Osteocyte (in vitro differentiated cells): ENCODE measurements around the gene USH1G. TPM values are rescaled to one million over a fixed set of nuclear protein-coding genes. Genes with fewer than 3 reads are reported as not detected.

Experiments used
- DNase-seq: peaks from one replicate; pipeline ENCODE4 v3.0.0; 2021; ENCODE audit warnings: mixed read lengths; ENCODE audit not compliant: unreplicated experiment; ENCODE audit errors: extremely low spot score
- H3K27ac Mint-ChIP-seq: one replicate; pipeline ENCODE4 v1.8.0; 2021; ENCODE audit warnings: mild to moderate bottlenecking, mixed read lengths; ENCODE audit not compliant: unreplicated experiment
- H3K27me3 Mint-ChIP-seq: one replicate; pipeline ENCODE4 v1.8.0; 2021; ENCODE audit warnings: mixed read lengths; ENCODE audit not compliant: unreplicated experiment
- H3K36me3 Mint-ChIP-seq: one replicate; pipeline ENCODE4 v1.8.0; 2021; ENCODE audit warnings: mixed read lengths; ENCODE audit not compliant: unreplicated experiment
- H3K4me1 Mint-ChIP-seq: one replicate; pipeline ENCODE4 v1.8.0; 2021; ENCODE audit warnings: mixed read lengths; ENCODE audit not compliant: unreplicated experiment
- H3K4me3 Mint-ChIP-seq: one replicate; pipeline ENCODE4 v1.8.0; 2021; ENCODE audit warnings: mild to moderate bottlenecking, moderate library complexity, mixed read lengths; ENCODE audit not compliant: unreplicated experiment
- H3K9me3 Mint-ChIP-seq: one replicate; pipeline ENCODE4 v1.8.0; 2021; ENCODE audit warnings: mixed read lengths; ENCODE audit not compliant: unreplicated experiment
- total RNA-seq: library from RNA; stranded (reverse); gene quantifications from 2 replicates; pipeline ENCODE4 v1.2.1, GENCODE V29; 2021
- TF ChIP-seq, protein P1 (sequence below): fragments of 200-600 bp; sonication (generic); IDR thresholded peaks from 2 replicates; pipeline ENCODE4 v1.5.0; 2021; ENCODE audit warnings: antibody characterized with exemption, mild to moderate bottlenecking, moderate library complexity

USH1G gene
- total RNA-seq, 1 donor from 2014 or later, result not detected

DNA sequence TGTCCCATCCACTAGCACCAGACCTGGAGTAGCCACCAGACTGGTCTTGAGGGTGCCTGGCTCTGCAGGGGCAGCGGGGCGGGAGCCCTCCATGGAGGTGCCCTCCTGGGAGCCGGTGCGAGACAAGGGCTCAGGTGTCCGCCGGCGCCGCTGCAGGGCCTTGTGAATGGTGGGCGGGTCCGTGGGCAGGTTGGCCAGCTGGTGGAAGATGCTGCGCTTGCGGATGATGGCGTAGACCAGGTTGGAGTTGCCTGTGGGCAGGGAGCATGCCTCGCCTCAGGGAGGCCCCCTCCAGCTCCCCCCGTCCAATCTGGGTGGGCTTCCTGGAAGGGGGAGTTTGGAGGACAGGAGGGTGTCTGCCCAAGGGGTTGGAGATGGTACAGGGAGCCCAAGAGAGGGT, 31.1 kb upstream of the USH1G start:
- Mint-ChIP-seq H3K36me3 (no peaks in the 10 kb centered on the region), H3K27ac (no peak overlapping the region), H3K4me3 (no peak overlapping the region), H3K4me1 (no peaks in the 10 kb centered on the region), H3K27me3 (peaks cover 4% of the 10 kb centered on the region), H3K9me3 (no peaks in the 10 kb centered on the region)
- TF ChIP-seq, protein P1, sequence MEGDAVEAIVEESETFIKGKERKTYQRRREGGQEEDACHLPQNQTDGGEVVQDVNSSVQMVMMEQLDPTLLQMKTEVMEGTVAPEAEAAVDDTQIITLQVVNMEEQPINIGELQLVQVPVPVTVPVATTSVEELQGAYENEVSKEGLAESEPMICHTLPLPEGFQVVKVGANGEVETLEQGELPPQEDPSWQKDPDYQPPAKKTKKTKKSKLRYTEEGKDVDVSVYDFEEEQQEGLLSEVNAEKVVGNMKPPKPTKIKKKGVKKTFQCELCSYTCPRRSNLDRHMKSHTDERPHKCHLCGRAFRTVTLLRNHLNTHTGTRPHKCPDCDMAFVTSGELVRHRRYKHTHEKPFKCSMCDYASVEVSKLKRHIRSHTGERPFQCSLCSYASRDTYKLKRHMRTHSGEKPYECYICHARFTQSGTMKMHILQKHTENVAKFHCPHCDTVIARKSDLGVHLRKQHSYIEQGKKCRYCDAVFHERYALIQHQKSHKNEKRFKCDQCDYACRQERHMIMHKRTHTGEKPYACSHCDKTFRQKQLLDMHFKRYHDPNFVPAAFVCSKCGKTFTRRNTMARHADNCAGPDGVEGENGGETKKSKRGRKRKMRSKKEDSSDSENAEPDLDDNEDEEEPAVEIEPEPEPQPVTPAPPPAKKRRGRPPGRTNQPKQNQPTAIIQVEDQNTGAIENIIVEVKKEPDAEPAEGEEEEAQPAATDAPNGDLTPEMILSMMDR, result no peak
- no peak for DNase-seq

DNA sequence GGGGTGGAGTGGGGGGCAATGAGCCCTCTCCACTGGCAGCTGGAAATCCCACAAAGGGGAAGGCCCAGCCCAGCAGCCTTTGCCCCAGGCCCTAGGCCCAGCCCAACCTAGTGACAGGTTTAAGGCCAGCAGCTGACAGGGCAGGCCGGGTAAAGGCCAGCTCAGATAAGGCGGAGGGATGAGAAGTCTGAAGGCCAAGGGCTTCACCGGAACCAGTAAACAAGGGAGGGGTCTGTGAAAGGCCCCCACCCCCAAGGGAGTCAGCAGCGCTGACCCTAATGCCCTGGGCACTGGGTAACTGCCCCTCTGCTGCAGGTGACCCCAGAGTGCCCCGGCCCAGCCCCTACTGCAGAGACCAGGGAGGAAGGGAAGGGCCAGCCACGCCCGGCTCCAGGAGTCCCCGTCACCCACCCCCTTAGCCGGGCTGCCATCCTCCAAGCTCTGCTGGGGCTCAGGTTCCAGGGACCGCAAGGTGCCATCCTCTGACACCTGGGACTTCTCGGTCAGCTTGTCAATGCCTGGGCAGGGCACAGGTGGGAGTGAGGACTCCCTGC, 30.2 kb upstream of the USH1G start:
- no peaks in the 10 kb centered on the region for H3K36me3 Mint-ChIP-seq
- H3K4me3 Mint-ChIP-seq, result no peak overlapping the region
- no peak overlapping the region for H3K27ac Mint-ChIP-seq
- H3K27me3 Mint-ChIP-seq, result peaks cover 4% of the 10 kb centered on the region
- no peaks in the 10 kb centered on the region for H3K4me1 Mint-ChIP-seq
- no peaks in the 10 kb centered on the region for H3K9me3 Mint-ChIP-seq
- TF ChIP-seq, protein P1, result no peak
- DNase-seq, result no peak

DNA sequence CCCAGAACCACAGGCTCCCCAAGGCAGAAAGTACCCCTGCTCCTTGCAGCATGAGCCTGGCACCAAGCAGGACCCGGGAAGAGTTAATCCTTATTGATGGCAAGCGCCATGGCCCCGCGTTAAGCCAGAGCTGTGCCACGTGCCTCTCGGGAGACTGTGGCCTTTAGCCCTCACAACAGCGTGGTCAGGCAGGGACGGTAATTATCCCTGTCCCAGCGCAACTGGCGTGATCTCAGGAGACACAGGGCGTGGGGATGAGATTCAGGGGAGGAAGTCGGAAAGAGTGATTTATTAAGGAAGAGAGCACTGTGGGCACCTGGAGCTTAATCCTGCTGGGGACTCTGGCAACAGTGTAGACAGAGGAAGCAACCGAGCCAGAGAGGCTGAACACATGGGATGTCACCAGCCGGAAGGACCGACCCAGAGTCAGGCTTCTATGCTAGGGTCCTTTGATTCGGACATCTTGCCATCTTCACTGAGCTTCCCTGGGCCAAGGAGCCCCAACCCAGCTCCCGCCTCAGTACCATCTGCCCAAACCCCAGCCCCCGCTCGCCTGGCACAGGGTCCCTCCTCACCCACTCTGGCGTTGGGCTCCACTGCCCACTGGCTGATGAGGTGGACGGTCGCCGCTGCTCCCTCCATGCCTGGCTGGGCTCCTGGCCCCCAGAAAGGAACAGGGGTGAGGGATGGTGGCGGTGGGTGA, 29.5 kb upstream of the USH1G start:
- no peak overlapping the region for H3K27ac Mint-ChIP-seq
- TF ChIP-seq, protein P1, result no peak
- peaks cover 8% of the 10 kb centered on the region for H3K27me3 Mint-ChIP-seq
- H3K4me3 Mint-ChIP-seq, result no peak overlapping the region
- H3K4me1 Mint-ChIP-seq, result no peaks in the 10 kb centered on the region
- DNase-seq, result no peak
- H3K36me3 Mint-ChIP-seq, result no peaks in the 10 kb centered on the region
- H3K9me3 Mint-ChIP-seq, result no peaks in the 10 kb centered on the region

- H3K4me3 Mint-ChIP-seq, result no peak overlapping the region
These were observed 28.8 kb upstream of the USH1G start for GRCh38 chr17:74951680-74952421.

More at GRCh38 chr17:74951680-74952421, 28.8 kb upstream of the USH1G start:
- no peak overlapping the region for H3K27ac Mint-ChIP-seq
- no peak for DNase-seq
- peaks cover 9% of the 10 kb centered on the region for H3K27me3 Mint-ChIP-seq
- TF ChIP-seq, protein P1, result no peak
- H3K4me1 Mint-ChIP-seq, result no peaks in the 10 kb centered on the region
- no peaks in the 10 kb centered on the region for H3K9me3 Mint-ChIP-seq
- H3K36me3 Mint-ChIP-seq, result no peaks in the 10 kb centered on the region
